ENCODE data around the gene ACSL3. TPM values are rescaled to one million over a fixed set of nuclear protein-coding genes. Genes with fewer than 3 reads are reported as not detected.

Gene ACSL3
- total RNA-seq, 1 donor from 2014 or later: 95.8 TPM

- no peak for TF ChIP-seq CTCF (conservative IDR thresholded peaks at IDR 0.05)
- H3K4me3 Mint-ChIP-seq: peak overlapping the region; percentile 53
- H3K27ac Mint-ChIP-seq: peak overlapping the region; percentile 77
- no peaks in the 10 kb centered on the region for H3K27me3 Mint-ChIP-seq
- peaks cover 13% of the 10 kb centered on the region for H3K36me3 Mint-ChIP-seq
- no peaks in the 10 kb centered on the region for H3K9me3 Mint-ChIP-seq
- DNase-seq (ENCODE audit: extremely low spot score, unreplicated experiment): no peak
- H3K4me1 Mint-ChIP-seq (ENCODE audit: unreplicated experiment): peaks cover 21% of the 10 kb centered on the region
Measured at GRCh38 chr2:222899413-222900181, 38.8 kb downstream of the ACSL3 start.

GRCh38 chr2:222900354-222900753, 39.5 kb downstream of the ACSL3 start:
- no peak for DNase-seq (ENCODE audit: extremely low spot score, unreplicated experiment)
- no peaks in the 10 kb centered on the region for H3K27me3 Mint-ChIP-seq
- TF ChIP-seq CTCF (conservative IDR thresholded peaks at IDR 0.05): no peak
- H3K9me3 Mint-ChIP-seq: no peaks in the 10 kb centered on the region
- peak overlapping the region; percentile 10 for H3K4me3 Mint-ChIP-seq
- H3K36me3 Mint-ChIP-seq: peaks cover 9% of the 10 kb centered on the region
- H3K4me1 Mint-ChIP-seq (ENCODE audit: unreplicated experiment): peaks cover 21% of the 10 kb centered on the region
- H3K27ac Mint-ChIP-seq: peak overlapping the region; percentile 77

GRCh38 chr2:222902660-222903059, 41.8 kb downstream of the ACSL3 start:
- H3K4me3 Mint-ChIP-seq: no peak overlapping the region
- no peaks in the 10 kb centered on the region for H3K27me3 Mint-ChIP-seq
- DNase-seq (ENCODE audit: extremely low spot score, unreplicated experiment): no peak
- H3K27ac Mint-ChIP-seq: no peak overlapping the region
- H3K9me3 Mint-ChIP-seq: no peaks in the 10 kb centered on the region
- peaks cover 30% of the 10 kb centered on the region for H3K4me1 Mint-ChIP-seq (ENCODE audit: unreplicated experiment)
- peaks cover 20% of the 10 kb centered on the region for H3K36me3 Mint-ChIP-seq
- no peak for TF ChIP-seq CTCF (conservative IDR thresholded peaks at IDR 0.05)

- no peak for DNase-seq (ENCODE audit: extremely low spot score, unreplicated experiment)
- Mint-ChIP-seq H3K36me3 (peaks cover 21% of the 10 kb centered on the region), H3K27ac (no peak overlapping the region), H3K4me1 (ENCODE audit: unreplicated experiment) (peaks cover 30% of the 10 kb centered on the region), H3K4me3 (no peak overlapping the region), H3K27me3 (no peaks in the 10 kb centered on the region), H3K9me3 (no peaks in the 10 kb centered on the region)
- peak; percentile 90 for TF ChIP-seq CTCF (conservative IDR thresholded peaks at IDR 0.05)
Measured at GRCh38 chr2:222903234-222904220, 42.7 kb downstream of the ACSL3 start.

- H3K36me3 Mint-ChIP-seq: peaks cover 24% of the 10 kb centered on the region
- H3K27me3 Mint-ChIP-seq: no peaks in the 10 kb centered on the region
- H3K4me3 Mint-ChIP-seq: no peak overlapping the region
- DNase-seq (ENCODE audit: extremely low spot score, unreplicated experiment): no peak
- TF ChIP-seq CTCF (conservative IDR thresholded peaks at IDR 0.05): no peak
- peaks cover 30% of the 10 kb centered on the region for H3K4me1 Mint-ChIP-seq (ENCODE audit: unreplicated experiment)
- H3K27ac Mint-ChIP-seq: no peak overlapping the region
- H3K9me3 Mint-ChIP-seq: no peaks in the 10 kb centered on the region
Measured at GRCh38 chr2:222904557-222905258, 43.9 kb downstream of the ACSL3 start.
